ENCODE results near the gene PCP2.

DNA sequence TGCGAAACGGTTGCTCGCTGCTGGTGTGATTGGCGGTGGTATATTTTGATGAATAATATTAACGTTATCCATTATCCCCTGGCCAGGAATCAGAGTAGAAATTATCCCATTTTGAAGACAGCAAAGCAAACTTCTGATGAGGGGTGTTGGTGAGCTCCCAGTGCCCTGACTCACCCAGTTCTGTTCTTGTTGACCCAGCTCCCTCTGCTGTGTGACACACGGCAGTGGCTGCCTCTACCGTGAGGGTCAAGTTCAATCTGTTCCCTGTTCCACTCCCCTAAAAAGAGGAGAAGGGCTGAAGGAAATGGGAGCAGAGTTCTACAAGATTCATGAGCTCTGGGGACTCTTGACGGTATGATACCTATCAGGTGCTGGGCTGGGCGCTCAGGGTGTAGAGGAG is 35.8 kb downstream of the PCP2 start:
- TF ChIP-seq, protein P1, sequence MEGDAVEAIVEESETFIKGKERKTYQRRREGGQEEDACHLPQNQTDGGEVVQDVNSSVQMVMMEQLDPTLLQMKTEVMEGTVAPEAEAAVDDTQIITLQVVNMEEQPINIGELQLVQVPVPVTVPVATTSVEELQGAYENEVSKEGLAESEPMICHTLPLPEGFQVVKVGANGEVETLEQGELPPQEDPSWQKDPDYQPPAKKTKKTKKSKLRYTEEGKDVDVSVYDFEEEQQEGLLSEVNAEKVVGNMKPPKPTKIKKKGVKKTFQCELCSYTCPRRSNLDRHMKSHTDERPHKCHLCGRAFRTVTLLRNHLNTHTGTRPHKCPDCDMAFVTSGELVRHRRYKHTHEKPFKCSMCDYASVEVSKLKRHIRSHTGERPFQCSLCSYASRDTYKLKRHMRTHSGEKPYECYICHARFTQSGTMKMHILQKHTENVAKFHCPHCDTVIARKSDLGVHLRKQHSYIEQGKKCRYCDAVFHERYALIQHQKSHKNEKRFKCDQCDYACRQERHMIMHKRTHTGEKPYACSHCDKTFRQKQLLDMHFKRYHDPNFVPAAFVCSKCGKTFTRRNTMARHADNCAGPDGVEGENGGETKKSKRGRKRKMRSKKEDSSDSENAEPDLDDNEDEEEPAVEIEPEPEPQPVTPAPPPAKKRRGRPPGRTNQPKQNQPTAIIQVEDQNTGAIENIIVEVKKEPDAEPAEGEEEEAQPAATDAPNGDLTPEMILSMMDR (conservative IDR thresholded peaks at IDR 0.05), result no peak
- no peak for TF ChIP-seq ZFX (IDR thresholded peaks at IDR 0.05)
